C1 segment of cervical spinal cord (tissue), 14 donors: ENCODE data around the gene KPNA4.

Source experiments
- DNase-seq, 14 donors: peaks; one replicate each; lab custom pipeline; 2025; lab: John Stamatoyannopoulos, UW

KPNA4 gene

DNA sequence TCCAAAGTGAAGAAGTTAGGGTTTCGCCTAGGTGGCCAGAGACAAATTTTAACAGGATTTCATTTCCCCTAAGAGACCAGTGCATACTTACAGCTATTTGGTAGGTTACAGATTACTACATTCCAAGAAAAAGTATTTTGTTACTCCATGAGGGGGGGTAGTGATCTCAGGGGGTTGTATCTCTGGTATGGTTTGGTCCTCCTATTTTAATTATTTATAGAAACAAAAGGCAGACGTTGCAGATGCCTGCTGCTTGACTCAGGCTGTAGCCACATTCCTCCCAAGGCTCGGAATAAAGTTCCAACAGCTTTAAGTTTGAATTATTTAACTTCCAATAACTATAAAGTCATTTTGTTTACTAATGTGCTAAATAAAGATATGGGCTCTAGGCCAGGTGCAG lies 114.5 kb downstream of the KPNA4 start:
- DNase-seq, result no peak

DNA sequence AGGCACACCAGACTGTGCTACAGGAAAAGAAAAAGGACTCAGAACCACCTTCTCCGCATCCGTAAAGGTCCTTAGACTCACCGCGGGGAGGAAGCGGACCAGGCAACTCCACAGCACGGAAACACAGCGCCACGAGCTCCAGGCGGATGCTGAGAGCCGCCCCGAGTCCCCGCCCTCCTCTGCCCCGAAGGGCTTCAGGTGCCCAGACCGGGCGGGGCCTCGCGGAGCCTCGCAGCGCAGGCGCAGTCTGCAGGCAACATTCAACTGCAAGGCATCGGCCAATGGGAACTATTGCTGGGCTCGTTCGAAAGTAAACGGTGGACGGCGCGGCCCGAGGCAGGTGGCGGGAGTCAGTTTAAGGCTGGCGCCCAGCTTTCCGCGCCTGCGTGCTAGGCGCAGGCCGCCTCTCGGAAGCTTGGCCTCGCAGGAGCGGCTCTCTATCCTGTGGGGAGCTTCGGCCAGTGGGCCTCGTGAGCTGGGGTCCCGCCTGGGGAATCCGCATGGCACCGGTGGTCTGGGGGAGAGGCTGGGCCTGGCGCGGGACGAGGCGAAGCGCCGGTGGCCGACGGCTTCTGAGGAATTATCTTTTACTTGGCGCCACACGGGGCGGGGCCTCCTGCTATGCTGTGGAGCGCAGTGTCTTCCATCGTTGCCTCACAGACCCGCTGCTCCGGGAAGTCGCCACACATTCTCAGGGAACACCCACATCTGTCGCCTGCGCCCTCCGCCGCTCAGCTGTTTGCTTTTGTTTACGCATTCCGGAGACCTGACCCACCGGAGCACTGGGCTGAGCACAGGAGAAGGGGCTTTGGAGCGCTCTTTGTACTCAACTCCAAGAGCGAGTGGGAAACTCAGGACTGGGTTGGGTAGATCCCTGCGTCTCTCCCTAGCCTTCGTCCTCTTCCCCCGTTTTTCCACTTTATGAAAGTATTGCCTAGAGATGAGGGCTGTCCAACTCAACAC lies 115.5 kb downstream of the KPNA4 start, which contains the start of gene TRIM59:
TRIM59 (minus strand) TSS at position 151 of the 963 bp plus-strand sequence. CDS start 10,603 bp downstream, outside the sequence.
- DNase-seq, result peak in 12 of 14 donors; percentile 19 to 83 (median 62)

DNA sequence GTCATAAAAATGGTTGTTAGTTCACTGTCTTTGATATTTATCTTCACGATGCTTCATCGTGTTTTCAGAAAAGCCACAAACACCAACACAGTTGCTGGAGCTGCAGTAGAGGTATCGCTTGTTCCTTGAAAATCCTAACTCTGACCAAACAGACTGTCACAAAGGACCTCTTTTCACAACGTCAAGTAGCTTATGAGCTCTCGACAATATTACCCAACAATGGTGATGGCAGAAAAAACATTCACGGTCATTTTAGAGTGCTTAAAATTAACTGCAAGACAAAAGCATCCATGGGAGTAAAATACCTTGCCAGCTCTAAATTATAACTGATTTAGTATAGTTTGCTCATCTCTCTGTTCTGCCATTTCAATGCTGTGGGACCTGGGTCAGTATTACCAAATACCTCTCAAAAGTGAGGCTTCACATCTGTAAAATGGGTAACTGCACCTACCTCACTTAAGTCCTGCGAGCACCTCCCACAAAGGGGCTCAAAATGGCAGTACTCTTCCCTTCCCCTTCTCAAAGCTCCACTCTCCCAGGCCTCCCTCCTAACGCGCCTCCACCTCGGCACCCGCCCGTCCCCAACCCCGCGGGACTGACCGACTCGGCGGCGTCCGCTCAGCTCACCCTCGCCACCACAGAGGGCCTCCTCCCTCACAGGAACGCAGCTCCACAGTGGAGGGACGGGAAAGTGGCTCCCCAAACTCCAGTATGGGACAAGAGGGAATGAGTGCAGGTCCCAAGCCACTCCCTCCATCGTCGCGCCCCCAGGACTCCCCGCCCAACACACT lies 116.3 kb downstream of the KPNA4 start:
- DNase-seq, result peak in 5 of 14 donors; percentile 36 to 83 (median 75)

DNA sequence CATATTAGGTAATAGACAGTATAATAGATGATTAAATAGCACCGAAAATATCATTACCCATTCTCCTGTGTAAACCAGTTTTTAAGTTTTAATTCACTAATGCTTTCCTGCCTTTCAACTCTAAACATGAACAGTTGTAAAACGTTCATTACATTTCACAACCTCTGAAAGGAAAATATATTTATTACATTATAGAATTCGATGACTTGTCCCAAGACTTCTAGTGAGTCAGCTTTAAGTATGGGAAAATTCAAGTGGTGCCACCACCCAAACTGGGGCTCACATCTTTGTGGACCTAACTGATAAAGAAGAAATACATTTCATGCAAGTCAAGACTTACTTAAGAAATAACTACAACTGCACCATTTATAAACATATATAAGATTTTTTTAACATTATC lies 117.8 kb downstream of the KPNA4 start:
- no peak for DNase-seq

DNA sequence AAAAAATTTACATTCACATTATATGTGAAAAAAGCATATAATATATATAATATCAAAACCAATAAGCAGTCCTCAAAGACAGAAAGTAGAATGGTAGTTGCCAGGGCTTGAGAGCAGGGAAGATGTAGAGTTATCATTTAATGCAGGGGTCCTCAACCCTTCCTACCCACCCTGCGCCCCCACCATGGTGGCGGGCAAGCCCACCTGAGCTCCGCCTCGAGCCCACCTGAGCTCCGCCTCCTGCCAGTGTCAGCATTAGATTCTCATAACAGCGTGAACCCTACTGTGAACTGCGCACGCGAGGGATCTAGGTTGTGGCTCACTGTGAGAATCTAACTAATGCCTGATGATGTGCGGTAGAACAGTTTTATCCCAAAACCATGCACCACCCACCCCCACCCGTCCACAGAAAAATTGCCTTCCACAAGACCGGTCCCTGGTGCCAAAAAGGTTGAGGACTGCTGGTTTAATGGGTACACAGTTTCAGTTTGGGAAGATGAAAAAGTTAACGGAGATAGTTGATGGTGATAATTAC lies 118.8 kb downstream of the KPNA4 start:
- DNase-seq, result no peak

DNA sequence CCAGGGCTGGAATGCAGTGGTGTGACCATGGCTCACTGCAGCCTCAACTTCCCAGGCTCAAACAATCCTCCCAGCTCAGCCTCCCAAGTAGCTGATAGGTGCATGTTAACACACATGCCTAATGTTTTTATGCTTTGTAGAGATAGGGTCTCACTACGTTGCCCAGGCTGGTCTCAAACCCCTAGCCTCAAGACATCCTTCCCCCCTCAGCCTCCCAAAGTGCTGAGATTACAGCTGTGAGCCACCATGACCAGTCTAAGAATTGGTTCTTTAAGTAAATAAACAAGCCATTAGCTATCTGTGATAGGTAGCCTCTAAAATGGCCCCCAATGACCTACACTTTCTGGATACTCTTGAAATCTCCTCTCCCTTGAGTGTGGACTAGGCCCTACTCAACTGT lies 119.5 kb downstream of the KPNA4 start:
- no peak for DNase-seq
